GM21723 (cell line): ENCODE data around the gene DDIT4.
"Not testable (repeated sequence)": the region's sequence is repeated elsewhere in the genome, so short reads cannot be mapped to it uniquely, and the experiment has no call there.

Experiments used
- ATAC-seq: cut with Tn5 transposase; IDR thresholded peaks from one replicate; pipeline ENCODE4 v1.9.1; 2021; ENCODE audit warnings: mild to moderate bottlenecking, moderate library complexity; ENCODE audit not compliant: unreplicated experiment

The DDIT4 gene

DNA sequence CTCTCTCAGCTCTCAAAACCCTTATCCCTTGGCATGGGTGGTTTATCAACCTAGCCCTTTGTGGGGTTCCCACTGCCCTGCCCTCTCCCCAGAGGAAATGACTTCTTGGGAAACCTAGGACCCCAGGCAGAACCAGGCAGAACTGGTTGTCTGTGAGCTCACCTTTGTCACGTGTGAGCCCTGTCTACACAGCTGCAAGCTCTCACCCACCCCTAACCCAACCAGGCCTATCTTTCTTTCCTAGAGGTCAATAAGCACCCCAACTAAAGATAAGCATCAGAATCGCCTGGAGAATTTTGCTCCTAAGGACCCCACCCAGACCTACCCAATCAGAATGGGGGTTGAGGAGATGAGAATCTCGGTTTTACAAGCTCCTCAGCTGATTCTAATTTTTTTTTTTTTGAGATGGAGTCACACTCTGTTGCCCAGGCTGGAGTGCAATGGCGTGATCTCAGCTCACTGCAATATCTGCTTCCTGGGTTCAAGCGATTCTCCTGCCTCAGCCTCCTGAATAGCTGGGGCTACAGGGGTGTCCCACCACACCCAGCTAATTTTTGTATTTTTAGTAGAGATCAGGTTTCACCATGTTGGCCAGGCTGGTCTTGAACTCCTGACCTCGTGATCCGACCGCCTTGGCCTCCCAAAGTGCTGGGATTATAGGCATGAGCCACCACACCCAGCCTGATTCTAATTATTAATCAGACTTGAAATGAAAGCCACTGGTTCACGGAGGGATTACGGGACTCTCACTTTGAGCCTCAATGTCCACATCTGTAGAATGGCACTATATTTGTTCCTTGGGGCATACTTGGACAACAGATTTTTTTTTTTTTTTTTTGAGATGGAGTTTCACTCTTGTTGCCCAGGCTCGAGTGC lies 7.5 kb upstream of the DDIT4 start:
- no peak for ATAC-seq

DNA sequence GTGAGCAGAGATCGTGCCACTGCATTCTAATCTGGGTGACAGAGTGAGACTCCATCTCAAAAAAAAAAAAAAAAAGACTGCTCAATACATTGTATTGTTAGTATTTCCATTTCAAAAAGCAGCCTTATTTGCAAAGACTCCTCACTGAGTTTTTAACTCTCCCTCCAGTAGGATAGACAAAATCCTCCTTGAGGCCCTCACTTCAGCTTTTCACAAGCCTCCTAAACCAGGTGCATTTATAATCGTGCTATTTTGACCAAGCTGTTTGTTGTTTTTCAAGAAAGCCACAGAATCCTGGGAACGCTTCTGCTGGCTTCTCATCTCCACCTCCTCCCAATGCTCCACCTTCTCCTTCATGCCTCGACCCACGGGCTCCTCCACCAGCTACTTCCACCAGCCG lies 6.3 kb upstream of the DDIT4 start:
- ATAC-seq = no peak

DNA sequence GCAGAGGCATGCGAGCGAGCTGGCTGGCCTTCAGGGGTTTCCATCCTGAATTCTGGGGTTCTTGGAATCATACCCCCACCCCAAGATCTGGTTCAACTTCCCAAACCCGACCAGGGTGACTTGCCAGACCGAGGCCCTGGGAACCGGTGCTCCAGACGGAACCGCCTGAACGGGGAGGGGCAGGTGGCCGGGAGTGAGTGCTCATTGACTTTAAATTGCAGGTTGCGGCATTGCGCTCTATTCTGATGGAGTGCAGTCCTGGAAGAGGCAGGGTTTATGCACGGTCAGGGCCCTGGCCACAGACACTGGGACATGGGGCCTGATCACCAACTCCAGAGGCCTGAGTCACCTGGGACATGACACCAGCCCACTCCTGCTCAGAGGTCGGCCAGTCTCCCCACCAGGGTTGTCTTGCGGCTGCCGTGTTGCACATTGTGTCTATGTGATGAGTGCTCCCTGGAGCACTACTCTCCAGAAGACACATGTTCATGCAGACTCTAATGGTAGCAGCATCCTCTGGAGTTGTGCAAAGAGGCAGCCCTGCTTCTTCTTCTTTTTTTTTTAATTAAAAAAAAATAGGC lies 5.8 kb upstream of the DDIT4 start:
- no peak for ATAC-seq

DNA sequence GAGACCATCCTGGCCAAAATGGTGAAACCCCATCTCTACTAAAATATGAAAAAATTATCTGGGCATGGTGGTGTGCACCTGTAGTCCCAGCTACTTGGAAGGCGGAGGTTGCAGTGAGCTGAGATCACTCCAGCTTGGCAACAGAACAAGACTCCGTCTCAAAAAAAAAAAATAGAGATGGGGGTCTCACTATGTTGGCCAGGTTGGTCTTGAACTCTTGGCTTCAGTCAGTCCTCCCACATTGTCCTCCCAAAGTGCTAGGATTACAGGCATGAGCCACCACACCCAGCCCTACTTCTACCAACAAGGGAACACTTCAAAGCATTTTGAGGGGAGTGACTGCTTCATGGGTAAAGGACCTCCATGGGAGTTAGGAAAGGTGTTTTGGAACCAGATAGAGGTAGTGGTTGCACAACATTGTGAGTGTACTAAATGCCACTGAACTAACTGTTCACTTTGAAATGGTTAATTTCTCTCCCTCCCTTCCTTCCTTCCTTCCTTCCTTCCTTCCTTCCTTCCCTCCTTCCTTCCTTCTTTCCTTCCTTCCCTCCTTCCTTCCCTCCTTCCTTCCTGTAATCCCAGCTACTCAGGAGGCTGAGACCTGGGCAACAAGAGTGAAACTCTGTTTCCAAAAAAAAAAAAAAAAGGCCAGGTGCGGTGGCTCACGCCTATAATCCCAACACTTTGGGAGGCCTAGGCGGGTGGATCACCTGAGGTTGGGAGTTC lies 5.1 kb upstream of the DDIT4 start:
- ATAC-seq = not testable (repeated sequence)

DNA sequence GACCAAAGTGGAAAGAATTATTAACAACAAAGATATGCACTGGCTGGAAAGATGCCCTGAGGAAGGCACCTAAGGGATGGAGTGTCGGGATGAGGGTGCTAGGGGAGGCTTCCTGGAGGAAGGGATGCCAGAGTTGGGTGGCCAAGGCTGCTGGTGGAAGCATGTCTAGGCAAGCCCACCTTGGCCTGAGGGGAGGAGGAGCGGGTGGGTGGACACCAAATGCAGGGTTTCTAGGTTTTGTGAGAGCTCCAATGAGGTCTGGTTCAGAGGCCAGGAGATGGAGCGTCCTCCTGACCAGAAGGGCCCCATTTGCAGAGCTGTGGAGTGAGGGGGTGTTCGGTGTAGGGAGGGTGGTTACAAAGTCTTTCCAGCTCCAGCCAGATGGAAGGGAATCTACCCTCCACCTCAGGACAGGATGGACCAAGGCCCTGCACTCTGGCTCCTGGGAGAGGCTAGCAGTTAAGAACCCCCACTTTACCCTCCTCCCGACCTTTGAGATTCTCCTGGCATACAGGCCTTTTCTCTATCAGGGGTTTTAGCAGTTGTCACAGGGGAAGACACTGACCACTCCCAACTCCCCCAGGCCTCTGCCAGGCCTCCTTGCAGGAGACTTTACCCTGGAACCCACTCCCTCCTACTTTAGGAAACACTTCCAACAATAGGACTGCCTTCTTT lies 3.0 kb upstream of the DDIT4 start:
- ATAC-seq = no peak

DNA sequence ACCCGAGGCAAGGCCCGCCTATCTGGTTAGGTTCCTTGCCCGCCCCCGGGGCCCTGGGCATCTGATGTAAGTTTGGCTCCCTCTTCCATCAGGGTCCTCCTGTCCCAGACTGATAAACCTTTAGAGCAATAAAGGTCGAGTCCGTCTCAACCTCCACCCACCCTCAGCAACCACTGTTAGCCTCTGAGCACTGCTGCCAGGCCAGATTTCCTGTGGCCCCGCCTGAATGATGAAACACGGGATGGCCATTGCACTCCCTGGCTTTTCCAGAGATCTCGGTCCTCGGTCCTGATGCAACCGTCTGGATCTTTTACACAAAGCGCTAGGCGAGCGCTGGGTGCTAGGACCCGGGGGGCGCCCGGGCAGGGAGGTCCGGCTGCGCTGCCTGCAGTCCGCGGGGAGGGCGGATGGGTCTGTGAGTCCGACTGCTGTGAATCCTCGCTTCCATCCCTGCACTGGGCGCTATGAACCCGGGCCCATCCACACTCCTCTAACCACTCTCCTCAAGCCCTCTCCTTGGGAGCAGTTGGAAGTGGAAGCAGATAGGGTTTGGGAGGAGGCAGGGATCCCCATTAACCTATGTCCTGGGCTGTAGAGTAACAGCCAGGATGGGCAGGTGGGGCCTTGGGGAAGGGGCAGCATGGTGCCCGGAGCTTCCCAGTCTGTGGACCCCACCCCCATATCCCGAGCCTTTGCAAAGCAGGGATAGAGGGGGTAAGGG lies 875 bp upstream of the DDIT4 start:
- peak; percentile 28 for ATAC-seq

DNA sequence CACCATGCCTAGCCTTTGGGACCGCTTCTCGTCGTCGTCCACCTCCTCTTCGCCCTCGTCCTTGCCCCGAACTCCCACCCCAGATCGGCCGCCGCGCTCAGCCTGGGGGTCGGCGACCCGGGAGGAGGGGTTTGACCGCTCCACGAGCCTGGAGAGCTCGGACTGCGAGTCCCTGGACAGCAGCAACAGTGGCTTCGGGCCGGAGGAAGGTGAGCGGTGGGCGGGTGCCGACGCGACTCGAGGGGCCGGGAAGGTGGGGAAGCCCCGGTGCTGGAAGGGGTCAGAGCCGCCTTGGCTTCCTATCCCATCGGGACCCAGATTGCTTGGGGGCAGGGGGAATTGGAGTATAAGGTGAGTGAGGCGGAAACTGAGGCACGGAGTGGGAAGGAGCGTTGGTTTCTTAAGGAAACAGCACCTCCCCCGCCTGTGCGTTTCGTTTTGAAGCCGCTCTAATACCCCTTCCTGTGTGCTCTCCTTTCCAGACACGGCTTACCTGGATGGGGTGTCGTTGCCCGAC lies 547 bp downstream of the DDIT4 start:
- no peak for ATAC-seq

DNA sequence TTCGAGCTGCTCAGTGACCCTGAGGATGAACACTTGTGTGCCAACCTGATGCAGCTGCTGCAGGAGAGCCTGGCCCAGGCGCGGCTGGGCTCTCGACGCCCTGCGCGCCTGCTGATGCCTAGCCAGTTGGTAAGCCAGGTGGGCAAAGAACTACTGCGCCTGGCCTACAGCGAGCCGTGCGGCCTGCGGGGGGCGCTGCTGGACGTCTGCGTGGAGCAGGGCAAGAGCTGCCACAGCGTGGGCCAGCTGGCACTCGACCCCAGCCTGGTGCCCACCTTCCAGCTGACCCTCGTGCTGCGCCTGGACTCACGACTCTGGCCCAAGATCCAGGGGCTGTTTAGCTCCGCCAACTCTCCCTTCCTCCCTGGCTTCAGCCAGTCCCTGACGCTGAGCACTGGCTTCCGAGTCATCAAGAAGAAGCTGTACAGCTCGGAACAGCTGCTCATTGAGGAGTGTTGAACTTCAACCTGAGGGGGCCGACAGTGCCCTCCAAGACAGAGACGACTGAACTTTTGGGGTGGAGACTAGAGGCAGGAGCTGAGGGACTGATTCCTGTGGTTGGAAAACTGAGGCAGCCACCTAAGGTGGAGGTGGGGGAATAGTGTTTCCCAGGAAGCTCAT lies 1.1 kb downstream of the DDIT4 start:
- ATAC-seq = no peak

DNA sequence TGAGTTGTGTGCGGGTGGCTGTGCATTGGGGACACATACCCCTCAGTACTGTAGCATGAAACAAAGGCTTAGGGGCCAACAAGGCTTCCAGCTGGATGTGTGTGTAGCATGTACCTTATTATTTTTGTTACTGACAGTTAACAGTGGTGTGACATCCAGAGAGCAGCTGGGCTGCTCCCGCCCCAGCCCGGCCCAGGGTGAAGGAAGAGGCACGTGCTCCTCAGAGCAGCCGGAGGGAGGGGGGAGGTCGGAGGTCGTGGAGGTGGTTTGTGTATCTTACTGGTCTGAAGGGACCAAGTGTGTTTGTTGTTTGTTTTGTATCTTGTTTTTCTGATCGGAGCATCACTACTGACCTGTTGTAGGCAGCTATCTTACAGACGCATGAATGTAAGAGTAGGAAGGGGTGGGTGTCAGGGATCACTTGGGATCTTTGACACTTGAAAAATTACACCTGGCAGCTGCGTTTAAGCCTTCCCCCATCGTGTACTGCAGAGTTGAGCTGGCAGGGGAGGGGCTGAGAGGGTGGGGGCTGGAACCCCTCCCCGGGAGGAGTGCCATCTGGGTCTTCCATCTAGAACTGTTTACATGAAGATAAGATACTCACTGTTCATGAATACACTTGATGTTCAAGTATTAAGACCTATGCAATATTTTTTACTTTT lies 1.8 kb downstream of the DDIT4 start:
- ATAC-seq = no peak

DNA sequence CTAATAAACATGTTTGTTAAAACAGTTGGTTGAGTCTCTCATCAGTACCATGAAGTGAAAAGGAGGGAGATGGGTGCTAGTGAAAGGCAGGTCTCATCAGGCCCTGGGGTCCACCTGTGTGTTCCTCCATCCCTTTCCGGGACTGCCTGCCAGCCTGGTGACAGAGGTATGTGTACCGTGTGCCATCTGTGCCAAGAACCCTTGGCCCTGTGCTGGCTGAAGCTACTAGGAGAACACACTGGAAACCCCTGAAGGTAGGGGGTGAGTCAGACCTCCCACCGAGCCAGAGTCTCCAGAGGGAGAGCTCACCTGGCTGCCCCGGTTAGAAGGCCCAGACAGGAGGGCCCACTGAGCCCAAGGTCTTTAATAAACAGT lies 2.3 kb downstream of the DDIT4 start:
- ATAC-seq = no peak

DNA sequence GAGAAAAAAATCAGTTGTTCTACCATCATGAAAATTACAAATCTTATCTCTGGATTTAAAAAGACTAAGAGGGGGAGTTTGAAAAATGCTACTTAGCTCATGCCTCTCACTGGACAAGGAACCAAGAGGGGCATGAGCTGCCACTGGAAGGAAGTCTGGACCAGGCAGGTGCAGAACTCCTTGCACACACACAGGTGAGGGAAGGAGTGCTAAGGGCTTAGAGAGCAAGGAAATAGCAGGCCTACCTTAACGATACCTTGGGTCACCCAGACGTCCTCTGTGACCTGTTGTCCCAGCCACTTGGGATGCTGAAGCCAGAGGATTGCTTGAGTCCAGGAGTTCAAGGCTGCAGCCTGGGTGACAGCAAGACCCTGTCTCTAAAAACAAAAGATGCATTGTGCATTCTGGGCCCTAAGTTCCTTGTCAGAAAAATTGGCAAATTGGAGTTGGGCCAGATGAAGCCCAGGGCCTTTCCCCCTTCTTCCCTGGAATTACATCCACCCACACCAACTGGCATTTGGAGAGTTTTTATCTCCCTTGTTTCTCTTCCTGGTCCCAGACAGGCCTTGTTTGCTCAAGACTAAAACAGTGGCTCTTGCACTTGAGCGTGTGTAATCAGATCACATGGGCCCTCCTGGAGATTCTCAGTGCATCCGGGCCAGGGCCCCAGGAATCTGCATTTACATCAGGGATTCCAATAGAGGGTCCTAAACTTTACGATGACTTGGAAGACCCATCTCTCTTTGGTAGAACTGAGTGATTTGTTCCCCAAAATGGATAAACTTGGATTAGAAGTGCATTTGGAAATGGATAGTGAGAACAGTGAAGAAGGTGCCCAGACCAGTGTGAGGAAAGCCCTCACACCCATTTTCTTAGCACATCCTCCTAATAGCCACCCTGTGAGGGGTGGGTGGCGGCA lies 3.0 kb downstream of the DDIT4 start:
- ATAC-seq = no peak

DNA sequence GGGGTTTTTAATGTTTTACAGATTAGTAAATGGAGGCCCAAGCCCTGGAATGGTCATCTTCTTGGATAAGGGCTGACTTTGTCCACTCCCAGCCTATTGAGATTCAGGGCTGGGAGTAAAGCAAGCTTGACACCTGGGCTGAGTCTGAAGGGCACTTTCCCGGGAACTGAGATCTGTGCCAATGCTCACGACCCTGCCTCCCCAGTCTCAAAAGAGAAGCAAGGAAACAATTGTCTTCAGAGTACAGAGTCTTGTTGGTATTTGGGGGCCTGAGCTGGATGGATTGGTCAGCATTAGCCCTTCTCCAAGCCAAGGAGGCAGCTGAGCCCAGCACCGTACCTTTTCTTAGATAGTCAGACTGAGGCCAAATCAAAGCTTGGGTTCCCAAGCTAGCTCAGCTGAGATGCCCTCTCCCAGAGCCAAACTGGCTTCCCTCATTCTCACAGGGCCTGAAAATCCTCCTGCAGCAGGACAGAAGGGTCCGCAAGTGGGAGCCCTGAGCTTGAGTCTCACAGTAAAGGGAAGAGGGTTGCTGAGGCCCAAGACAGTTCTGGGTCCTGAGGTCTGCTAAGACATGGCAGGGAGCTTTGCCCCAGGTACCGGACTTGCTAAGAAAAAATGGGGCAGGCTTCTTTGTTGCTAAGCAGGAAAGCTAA lies 3.7 kb downstream of the DDIT4 start:
- no peak for ATAC-seq

DNA sequence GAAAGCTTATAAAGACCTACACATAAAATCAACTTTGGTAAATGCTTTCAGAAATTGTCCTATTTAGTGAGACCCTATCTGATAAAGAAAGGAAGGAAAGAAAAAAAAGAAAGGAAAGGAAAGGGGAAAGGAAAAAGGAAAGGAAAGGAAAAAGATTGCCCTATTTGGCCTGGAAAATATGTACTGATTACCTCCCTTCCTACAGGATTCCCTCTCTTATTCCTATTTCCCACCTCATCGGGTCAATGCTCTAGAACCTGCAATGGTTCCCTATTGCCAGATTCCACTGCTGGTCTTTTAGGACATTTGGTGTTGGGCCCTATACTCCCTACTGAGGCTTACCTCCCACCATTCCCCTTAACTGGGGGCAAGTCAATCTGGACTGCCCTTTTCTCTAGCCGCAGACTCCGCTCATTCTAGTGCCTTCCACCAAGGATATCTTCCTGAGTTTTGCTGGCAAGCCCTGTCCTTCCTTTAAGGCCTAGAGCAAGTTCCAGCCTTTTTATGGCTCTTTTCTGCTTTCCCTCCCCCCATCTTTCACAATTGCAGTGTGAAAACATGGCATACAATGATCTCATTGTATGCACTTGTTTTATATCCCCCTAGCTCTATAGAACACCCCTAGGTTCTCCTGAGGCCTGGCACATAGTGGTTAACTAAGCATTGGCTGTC lies 4.4 kb downstream of the DDIT4 start:
- no peak for ATAC-seq

DNA sequence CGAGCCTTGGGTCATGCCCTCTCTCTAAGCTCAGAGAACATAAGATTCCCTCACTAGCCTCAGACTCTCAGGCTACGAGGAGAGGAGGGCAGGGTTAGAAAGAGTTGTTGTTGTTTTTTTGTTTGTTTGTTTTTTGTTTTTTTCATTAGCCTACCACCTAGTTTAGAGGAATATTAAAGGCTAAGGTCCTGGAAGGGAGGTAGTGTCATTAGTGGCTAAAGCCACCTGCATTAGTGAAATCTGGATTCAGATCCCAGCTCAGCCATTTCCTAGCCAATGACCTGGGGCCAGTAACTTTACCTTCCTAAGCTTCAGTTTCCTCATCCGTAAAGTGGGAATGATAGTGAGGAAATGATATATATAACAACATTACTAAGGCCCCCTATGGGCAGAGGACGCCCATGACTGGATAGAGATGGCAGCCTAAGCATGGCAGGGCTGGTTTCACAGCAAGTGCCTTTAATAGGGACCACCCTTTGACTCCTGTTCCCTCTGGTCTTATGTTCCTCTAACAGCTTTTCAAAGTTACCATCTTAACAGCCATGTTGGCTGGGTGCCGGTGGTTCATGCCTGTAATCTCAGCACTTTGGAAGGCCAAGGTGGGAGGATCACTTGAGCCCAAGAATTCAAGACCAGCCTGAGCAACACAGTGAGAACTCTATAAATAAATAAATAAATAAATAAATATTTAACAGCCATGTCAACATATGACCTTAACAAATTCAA lies 5.1 kb downstream of the DDIT4 start:
- no peak for ATAC-seq

DNA sequence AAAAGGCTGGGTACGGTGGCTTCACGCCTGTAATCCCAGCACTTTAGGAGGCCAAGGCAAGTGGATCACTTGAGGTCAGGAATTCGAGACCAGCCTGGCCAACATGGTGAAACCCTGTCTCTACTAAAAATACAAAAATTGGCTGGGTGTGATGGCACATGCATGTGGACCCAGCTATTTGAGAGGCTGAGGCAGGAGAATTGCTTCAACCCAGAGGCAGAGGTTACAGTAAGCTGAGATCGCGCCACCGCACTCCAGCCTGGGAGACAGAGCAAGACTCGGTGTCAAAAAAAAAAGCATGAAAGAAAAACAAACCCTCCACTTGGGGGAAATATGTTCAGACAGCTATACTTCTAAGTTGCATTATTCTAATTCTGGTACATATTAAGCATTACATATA lies 5.9 kb downstream of the DDIT4 start:
- ATAC-seq = not testable (repeated sequence)

DNA sequence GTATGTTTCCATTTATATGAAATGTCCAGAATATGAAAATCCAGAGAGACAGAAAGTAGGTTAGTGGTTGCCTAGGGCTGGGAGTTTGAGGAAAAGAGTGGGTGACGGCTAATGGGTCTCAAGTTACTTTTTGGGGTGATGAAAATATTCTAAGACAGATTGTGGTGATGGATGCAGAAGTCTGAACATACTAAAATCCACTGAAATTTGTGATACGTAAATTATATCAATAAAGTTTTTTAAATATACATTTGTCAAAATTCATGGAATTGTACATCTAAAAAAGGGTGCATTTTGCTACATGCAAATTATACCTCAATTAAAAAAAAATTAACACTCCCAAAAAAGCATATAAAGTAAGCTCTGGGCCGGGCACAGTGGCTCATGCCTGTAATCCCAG lies 9.4 kb downstream of the DDIT4 start:
- ATAC-seq = no peak

DNA sequence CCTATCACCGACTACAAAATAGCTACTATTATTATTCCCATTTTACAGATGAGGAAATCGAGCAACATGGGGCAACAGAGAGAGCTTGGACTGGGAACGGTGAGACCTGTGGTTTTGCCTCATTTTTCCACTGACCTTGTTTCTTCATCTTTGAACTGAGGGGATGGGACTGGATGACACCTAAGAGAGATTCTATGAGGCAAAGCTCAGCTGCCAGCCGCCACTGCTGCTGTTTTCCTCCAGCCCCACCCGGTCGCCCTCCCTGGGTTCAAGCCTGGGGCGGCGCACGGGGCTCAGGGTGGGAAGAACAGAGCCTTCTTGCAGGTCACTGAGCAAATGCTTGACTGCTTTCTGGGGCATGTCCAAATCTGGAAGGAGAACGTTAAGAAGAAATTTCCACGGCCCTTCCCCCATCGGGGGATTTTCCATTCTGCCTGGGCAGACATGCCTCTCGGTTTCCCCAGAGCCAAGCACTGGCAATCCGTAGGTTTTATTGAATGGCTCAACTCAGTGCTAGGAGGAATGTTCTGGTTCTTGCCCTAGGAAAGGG lies 12.3 kb downstream of the DDIT4 start:
- ATAC-seq = no peak
